Activated CD4-positive, alpha-beta T cell treated with anti-CD3 and anti-CD28 coated beads, Interleukin-2, amount 10 ng/mL, durations not matched to agents 24 days and 14 days (primary cell): Measurements from ENCODE around the gene INSIG1. TPM values are rescaled to one million over a fixed set of nuclear protein-coding genes. Genes with fewer than 3 reads are reported as not detected.

Experiments used
- DNase-seq: peaks from one replicate; pipeline ENCODE4 v3.0.0; 2022
- H3K27ac Mint-ChIP-seq: one replicate; pipeline ENCODE4 v1.8.0; 2022; ENCODE audit warnings: mild to moderate bottlenecking, mixed read lengths
- H3K27me3 Mint-ChIP-seq: one replicate; pipeline ENCODE4 v1.8.0; 2022; ENCODE audit warnings: mixed read lengths
- H3K36me3 Mint-ChIP-seq: one replicate; pipeline ENCODE4 v1.8.0; 2022; ENCODE audit warnings: low read depth, mild to moderate bottlenecking, mixed read lengths
- H3K4me1 Mint-ChIP-seq: one replicate; pipeline ENCODE4 v1.8.0; 2021; ENCODE audit warnings: mixed read lengths
- H3K4me3 Mint-ChIP-seq: one replicate; pipeline ENCODE4 v1.8.0; 2022; ENCODE audit warnings: mild to moderate bottlenecking, moderate library complexity, mixed read lengths
- H3K9me3 Mint-ChIP-seq: one replicate; pipeline ENCODE4 v1.8.0; 2021; ENCODE audit warnings: mixed read lengths
- intact Hi-C: fragments of 100-400 bp; cut with micrococcal nuclease; formaldehyde crosslinking; loops from one replicate; pipeline ENCODE4 v1.15.1; 2023
- total RNA-seq: library from RNA; stranded (reverse); gene quantifications from 2 replicates; pipeline ENCODE4 v1.2.3, GENCODE V29; 2022

Gene INSIG1
- total RNA-seq, 1 donor from 2014 or later: 114 TPM

DNA sequence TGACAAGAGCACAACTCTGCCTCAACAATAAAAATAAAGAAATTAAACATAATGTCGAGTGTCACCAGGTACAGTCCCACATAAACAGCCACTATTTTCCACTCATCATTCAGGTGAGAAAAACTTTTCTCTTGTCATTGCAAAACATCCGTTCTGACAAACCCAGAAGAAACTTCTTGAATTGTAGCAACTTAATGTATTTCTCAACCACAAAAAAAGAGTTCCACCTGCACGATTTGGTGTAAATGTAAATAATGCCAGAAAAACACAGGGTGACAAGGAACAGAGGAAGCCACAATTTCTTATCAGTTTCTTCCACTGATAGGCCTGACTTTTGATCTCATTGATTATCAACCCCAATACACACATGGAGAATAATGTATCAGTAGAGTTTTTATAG lies 26.8 kb upstream of the INSIG1 start:
- intact Hi-C loops: no loop called here
- peaks cover 6% of the 10 kb centered on the region for H3K4me1 Mint-ChIP-seq
- no peak overlapping the region for H3K4me3 Mint-ChIP-seq
- no peaks in the 10 kb centered on the region for H3K36me3 Mint-ChIP-seq
- H3K27ac Mint-ChIP-seq: peak overlapping the region; percentile 15
- no peaks in the 10 kb centered on the region for H3K9me3 Mint-ChIP-seq
- DNase-seq: no peak
- peaks cover 10% of the 10 kb centered on the region for H3K27me3 Mint-ChIP-seq

DNA sequence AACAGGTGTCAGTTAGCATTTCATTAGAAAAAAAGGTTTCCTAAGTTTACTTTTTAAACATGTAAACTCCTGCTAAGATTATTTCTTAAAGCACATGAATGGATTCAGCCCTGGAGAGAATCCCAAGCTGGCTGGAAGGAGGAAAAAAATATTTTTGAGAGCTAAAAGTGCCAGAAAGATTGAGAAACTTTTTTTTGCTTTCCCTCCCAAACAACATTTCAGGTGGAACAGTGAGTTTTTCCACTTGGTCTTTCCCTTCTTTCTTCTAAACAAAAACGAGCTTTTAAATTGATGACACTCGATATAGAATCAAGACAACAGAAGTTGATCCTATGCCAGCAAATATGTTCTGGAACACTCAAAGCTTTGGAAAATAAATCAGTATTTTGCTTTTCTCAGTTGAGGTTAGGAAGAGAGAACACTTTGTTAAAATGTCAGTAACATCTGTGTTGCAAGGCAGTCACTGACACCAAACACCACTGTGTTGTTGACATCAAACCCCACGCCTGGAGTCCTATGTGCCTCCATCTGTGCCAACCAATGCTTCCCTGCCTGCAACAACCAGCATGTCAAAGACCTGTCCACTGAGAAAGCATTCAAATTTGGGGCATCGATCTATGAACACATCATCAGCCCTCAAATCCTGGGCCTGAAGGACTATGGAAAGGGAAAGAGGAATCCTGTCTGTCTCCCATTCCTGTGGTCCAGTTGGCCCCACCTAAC lies 22.9 kb upstream of the INSIG1 start:
- no peak for DNase-seq
- intact Hi-C loops: no loop called here
- peaks cover 19% of the 10 kb centered on the region for H3K27me3 Mint-ChIP-seq
- no peaks in the 10 kb centered on the region for H3K36me3 Mint-ChIP-seq
- H3K4me3 Mint-ChIP-seq: no peak overlapping the region
- no peaks in the 10 kb centered on the region for H3K9me3 Mint-ChIP-seq
- no peak overlapping the region for H3K27ac Mint-ChIP-seq
- peaks cover 14% of the 10 kb centered on the region for H3K4me1 Mint-ChIP-seq

DNA sequence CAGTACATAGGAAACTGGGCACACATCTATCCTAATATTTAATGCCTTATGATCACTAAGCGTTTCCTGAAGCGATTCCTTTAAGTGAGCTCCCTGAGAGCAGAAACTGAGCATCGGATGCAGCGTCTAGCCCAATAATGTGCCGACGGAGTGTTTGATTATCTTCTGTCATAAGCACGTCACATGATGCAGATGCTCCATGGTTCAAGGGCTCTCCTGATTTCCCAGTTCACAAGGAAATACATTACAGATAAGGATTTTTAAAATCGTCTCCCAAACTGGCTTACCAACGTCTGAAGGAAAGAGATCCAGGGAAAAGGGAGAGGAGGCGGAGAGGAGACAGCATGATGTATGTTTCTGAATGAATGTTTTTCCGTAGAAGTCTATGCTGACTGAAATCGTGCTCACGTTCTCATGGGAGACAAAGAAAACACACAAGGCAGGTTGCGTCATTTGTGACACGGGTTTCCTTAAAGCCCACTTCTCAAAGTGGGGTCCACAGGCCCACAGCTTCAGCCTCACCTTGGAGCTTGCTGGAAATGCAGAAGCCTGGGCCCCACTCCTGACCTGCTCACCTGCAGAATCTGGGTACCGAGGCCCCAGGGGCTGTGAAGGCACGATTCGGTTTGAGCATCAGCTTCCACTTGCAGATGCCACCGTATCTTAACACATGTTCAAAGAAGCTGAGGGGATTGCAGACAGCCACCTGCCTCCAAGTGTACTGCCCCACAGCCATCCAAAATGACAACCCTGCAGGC lies 21.5 kb upstream of the INSIG1 start:
- no peaks in the 10 kb centered on the region for H3K9me3 Mint-ChIP-seq
- no peaks in the 10 kb centered on the region for H3K36me3 Mint-ChIP-seq
- H3K4me3 Mint-ChIP-seq: no peak overlapping the region
- DNase-seq: no peak
- H3K27me3 Mint-ChIP-seq: peaks cover 19% of the 10 kb centered on the region
- no peak overlapping the region for H3K27ac Mint-ChIP-seq
- intact Hi-C loops: no loop called here
- peaks cover 18% of the 10 kb centered on the region for H3K4me1 Mint-ChIP-seq

DNA sequence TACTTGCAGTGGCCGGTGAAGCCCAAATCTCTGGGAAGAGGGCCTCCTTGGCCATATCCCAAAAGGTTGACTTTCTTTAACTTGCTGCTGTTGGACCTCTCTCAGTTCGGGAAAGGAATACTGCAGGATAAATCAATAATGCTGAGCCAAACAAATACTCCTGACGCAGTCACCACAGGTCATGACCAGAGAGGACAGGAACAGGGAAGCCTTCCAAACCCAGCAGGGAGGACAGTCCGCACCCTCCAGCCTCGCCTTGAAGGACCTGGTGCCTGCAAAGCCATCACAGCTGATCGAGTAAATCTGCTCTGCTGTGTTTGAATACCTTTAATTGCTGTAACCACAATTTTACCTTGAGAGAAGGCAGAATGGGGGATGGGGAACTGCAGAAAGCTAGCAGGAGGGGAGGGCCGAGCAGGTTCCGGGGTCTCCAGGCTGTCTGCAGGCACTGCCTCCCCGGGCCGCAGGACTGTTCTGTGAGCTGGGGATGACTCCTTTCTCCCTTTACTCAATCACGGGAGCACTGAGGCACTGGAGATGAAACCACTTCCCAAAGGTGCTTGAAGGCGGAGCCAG lies 20.8 kb upstream of the INSIG1 start:
- no peak overlapping the region for H3K4me3 Mint-ChIP-seq
- H3K27me3 Mint-ChIP-seq: peaks cover 17% of the 10 kb centered on the region
- H3K36me3 Mint-ChIP-seq: no peaks in the 10 kb centered on the region
- no peaks in the 10 kb centered on the region for H3K9me3 Mint-ChIP-seq
- DNase-seq: no peak
- intact Hi-C loops: no loop called here
- H3K4me1 Mint-ChIP-seq: peaks cover 17% of the 10 kb centered on the region
- no peak overlapping the region for H3K27ac Mint-ChIP-seq

DNA sequence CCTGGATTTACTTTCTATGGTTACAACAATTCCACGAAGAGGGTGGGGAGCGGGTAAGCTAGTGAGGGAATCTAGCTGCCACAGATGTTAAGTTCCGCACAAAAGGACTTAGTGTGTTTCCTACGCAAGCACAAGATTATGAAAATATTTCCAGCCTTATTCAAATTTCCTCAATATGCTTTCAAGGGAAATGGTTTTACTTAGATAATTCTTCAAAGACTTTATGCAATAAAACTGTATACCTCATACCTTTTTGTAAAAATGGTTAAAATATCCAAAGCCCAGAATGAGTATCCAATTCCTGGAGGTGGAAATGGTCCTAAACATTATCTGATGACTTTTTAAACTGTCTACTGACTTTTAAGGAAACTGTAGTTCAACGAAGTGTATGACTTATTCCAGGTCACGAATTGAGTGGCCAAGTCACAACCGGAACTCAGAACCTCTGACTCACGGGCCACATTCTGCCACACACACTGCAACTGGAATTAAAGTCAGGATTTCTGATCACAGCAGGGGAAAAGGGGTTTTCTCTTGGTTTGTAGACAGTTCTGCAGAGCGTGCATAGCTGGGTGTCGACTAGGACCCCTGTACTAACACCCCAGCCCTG lies 20.2 kb upstream of the INSIG1 start:
- H3K4me3 Mint-ChIP-seq: no peak overlapping the region
- H3K36me3 Mint-ChIP-seq: no peaks in the 10 kb centered on the region
- intact Hi-C loops: no loop called here
- no peak for DNase-seq
- no peaks in the 10 kb centered on the region for H3K9me3 Mint-ChIP-seq
- H3K27ac Mint-ChIP-seq: no peak overlapping the region
- H3K4me1 Mint-ChIP-seq: peaks cover 20% of the 10 kb centered on the region
- peaks cover 17% of the 10 kb centered on the region for H3K27me3 Mint-ChIP-seq

DNA sequence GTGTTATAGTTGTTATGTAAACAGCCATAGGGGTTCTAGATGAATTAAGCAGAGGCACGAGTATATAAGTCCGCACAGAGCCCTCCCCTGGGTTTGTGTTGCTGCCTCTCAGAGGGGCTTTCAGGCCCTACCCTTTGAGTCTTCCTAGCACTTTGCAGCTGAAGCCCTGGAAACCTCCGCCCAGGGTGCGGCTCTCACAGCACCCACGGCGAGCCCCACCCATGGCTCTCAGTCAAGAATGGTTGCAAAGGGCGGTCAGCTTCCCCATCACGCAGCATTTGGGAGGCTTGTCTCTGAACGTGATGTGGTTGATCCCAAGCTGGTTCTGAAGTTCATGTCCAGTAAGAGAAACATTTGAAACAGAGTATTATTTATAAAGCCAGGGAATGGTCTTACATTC lies 18.8 kb upstream of the INSIG1 start:
- no peak for DNase-seq
- Mint-ChIP-seq H3K27me3 (peaks cover 15% of the 10 kb centered on the region), H3K27ac (no peak overlapping the region), H3K4me3 (no peak overlapping the region), H3K9me3 (no peaks in the 10 kb centered on the region), H3K36me3 (no peaks in the 10 kb centered on the region), H3K4me1 (peaks cover 32% of the 10 kb centered on the region)
- intact Hi-C loops: no loop called here

DNA sequence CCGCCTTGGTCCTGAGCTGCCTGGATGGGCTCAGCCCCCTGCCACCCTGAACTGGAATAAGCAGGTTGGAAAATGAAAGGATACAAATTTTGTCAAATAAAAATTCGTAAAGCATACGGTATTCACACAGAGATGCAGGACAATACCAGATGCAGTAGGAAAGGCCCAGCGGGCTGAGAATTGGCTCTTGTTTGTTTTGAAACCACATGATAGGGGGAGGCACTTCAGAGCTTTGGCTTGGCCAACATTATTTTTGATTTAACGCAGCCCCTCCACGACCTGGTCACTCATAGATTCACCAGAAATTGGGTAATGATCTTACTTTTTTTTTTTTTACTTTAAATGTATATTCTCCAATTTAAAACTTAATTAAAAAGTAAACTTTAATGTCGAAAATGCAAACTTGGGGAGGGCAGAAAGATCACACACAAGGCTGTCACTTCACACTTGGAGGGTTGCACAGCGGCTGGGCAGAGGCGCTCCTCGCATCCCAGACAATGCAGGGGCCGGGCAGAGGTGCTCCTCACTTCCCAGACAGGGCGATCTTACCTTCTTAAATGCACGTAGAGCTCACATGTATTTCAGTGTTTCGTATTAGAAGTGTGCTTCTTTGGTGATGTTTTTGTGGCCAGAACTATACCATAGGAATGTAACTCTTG lies 17.8 kb upstream of the INSIG1 start:
- peaks cover 13% of the 10 kb centered on the region for H3K27me3 Mint-ChIP-seq
- DNase-seq: no peak
- no peak overlapping the region for H3K4me3 Mint-ChIP-seq
- H3K9me3 Mint-ChIP-seq: no peaks in the 10 kb centered on the region
- H3K4me1 Mint-ChIP-seq: peaks cover 40% of the 10 kb centered on the region
- intact Hi-C loops: no loop called here
- no peaks in the 10 kb centered on the region for H3K36me3 Mint-ChIP-seq
- no peak overlapping the region for H3K27ac Mint-ChIP-seq

DNA sequence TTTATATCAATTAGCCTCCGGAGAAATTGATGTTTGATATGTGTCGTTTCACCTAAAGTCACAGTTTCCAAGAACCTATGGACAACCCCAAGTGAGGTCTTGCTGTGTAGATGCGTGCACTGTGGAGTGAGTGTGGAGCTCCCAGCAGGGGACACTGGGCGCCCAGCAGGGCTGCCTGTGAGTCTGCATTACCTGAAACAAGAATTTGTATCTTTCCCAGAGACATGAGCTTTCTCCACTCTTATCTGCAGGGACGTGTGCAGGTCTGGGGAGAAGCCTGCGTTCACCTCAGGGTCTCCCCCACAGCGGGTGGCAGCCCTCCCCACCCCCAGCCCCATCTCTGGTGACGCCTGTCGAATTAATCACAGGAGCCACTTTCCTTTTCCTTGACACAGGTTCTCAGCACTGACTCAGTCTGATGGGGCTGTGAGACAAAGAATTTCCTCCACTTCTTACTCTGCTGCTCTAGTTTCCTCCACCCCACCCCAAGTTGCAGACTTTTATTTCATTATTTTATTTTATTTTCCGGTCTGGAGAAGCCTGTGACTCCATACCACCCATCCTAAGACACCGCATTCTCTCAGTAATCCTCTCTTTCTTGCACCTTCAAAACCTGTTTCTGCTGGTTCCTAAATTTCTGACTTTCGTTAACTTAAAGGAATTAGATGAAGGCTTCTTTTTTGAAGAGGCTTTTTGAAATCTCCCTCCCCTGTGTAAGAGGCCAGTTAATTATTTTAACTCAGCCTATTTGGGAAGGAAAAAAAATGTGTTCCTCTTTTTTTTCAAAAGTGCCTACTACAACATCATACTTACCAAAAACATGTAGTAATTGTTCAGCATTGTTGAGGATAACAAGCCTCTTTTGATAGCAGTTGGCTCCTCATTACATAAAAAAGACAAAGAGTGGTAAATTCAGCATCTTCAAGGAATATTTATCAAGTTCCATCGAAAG lies 17.0 kb upstream of the INSIG1 start:
- Mint-ChIP-seq H3K27me3 (peaks cover 9% of the 10 kb centered on the region), H3K4me3 (no peak overlapping the region), H3K27ac (peak overlapping the region; percentile 13), H3K9me3 (no peaks in the 10 kb centered on the region), H3K4me1 (peaks cover 48% of the 10 kb centered on the region), H3K36me3 (peaks cover under 1% of the 10 kb centered on the region)
- intact Hi-C loops: no loop called here
- no peak for DNase-seq

DNA sequence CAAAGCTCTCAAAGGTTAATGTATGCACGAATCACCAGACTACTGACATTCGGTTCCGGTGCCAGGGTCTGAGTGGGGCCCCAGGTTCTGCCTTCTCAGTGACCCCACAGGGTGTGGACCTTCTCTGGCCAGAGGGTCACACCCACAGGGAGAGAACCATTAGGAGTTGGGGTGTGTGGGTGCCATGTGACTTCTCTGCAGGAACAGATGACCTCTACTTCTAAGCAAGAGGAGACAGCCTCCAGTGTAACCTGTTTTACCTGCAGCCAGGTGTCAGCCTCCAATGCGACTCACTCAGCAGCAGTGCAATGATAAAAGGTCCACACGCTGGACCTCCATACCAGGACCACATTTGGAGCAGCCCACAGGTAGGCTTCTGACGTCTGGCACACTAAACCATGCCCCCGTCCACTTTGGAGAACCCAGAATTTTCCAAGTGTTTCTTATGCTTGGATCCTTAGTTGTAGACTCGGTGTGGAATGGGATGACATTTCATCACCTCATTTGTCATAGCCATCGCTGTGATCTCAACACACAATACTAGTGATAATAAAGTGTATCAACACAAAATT lies 16.2 kb upstream of the INSIG1 start:
- H3K4me3 Mint-ChIP-seq: no peak overlapping the region
- peaks cover 56% of the 10 kb centered on the region for H3K4me1 Mint-ChIP-seq
- intact Hi-C loops: no loop called here
- H3K9me3 Mint-ChIP-seq: peaks cover 6% of the 10 kb centered on the region
- peaks cover 6% of the 10 kb centered on the region for H3K27me3 Mint-ChIP-seq
- no peak overlapping the region for H3K27ac Mint-ChIP-seq
- DNase-seq: no peak
- H3K36me3 Mint-ChIP-seq: peaks cover 4% of the 10 kb centered on the region

DNA sequence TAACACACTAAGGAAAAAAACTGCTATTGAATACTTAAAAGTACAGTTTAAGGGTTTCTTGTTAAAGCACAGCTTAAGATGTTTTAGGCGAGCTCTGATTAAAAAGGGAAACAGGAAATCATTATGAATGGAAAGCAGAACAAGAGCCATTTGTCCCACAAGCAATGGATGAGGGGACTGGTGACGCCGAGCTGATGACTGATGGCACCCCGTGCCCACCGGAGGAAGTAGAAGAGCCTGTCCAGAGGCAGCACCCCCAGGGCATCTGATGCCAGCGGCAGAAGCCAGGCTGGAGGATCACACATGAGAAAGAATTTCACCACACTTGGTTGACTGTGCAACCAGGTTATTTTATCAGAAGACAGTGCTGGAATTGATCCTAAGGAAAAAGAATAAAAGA lies 15.0 kb upstream of the INSIG1 start:
- peaks cover 65% of the 10 kb centered on the region for H3K4me1 Mint-ChIP-seq
- peak overlapping the region; percentile 4 for H3K4me3 Mint-ChIP-seq
- intact Hi-C loops: loop anchor here (1.0 kb wide), 2 partner anchors 17 to 62 kb away; no protein-coding TSS in a partner anchor
- H3K9me3 Mint-ChIP-seq: peaks cover 13% of the 10 kb centered on the region
- no peak overlapping the region for H3K27ac Mint-ChIP-seq
- peaks cover 6% of the 10 kb centered on the region for H3K27me3 Mint-ChIP-seq
- peaks cover 8% of the 10 kb centered on the region for H3K36me3 Mint-ChIP-seq
- DNase-seq: no peak

DNA sequence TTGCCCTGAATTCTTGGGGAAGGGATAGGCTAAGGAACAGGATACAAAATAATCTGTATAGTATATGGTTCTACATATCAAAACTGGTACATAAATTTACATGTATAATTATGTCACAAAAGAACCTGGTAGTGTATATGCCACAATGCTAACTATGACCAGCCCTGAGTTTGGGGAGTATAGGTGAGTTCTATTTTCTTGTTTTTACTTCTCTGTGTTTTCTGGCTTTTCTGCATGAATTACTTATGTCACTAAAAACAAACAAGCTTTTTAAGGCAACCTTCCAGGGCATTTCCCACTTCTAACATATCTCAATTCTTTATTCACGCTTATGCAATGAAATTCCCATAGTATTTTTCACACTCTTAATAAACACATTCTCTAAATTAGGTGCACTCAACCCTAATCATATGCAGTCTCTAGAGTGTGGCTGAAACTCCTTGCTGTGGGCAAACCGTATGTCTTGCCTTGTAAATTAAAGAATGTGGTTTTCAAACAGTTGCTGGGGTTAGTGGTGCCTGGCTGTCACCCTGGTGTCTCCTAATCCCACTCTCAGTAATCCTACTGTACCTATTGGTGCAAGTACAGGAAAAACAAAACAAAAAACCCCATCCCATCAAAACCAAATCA lies 14.0 kb upstream of the INSIG1 start:
- H3K4me1 Mint-ChIP-seq: peaks cover 67% of the 10 kb centered on the region
- intact Hi-C loops: loop anchor here (1.0 kb wide), 2 partner anchors 16 to 61 kb away; no protein-coding TSS in a partner anchor
- H3K27me3 Mint-ChIP-seq: peaks cover 2% of the 10 kb centered on the region
- DNase-seq: peak; percentile 63
- peaks cover 13% of the 10 kb centered on the region for H3K9me3 Mint-ChIP-seq
- peak overlapping the region; percentile 3 for H3K4me3 Mint-ChIP-seq
- peaks cover 8% of the 10 kb centered on the region for H3K36me3 Mint-ChIP-seq
- peak overlapping the region; percentile 38 for H3K27ac Mint-ChIP-seq
